SK-N-MC (cell line): ENCODE data around the gene TMEM222.

ENCODE experiments used
- EZH2 ChIP-seq: fragments of 200-600 bp; sonication (generic); IDR thresholded peaks from one replicate; pipeline ENCODE4 v1.6.1; 2017; ENCODE audit warnings: antibody characterized with exemption
- FOXP2 ChIP-seq: optimal IDR thresholded peaks from 2 replicates; pipeline ENCODE3; 2011; ENCODE audit warnings: mild to moderate bottlenecking, moderate library complexity; ENCODE audit not compliant: insufficient read depth; ENCODE audit errors: extremely low read length, control extremely low read depth
- POLR2AphosphoS5 ChIP-seq: IDR thresholded peaks from 2 replicates; pipeline ENCODE4 v1.6.1; 2012; ENCODE audit warnings: mild to moderate bottlenecking, low read depth, low read length, borderline replicate concordance

DNA sequence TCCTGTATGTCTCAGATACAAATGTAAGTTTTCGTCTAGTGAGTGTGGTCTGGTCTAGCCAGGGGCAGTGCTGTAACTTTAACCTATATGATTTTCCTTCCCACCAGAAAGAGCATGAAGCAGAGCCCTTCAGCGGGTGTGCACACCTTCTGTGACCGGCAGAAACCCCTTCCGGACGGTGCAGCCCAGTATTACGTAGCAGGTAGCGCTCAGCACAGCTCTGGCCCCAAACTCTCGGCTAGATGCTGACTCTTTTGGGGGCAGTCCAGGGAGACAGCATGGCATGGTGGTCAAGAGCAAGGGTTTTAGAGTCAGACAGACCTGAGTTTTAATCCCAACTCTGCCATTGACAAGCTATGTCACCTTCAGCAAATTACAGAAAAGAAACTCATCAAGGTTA, 28.0 kb upstream of the TMEM222 start:
- TF ChIP-seq POLR2AphosphoS5: no peak
- TF ChIP-seq EZH2: no peak
- no peak for TF ChIP-seq FOXP2
